IgD-negative memory B cell (primary cell): ENCODE measurements around the gene NPLOC4. TPM values are rescaled to one million over a fixed set of nuclear protein-coding genes. Genes with fewer than 3 reads are reported as not detected.
A peak's percentile ranks its signal among the peaks of the same experiment; 100 is the strongest.
"Not testable (repeated sequence)": the region's sequence is repeated elsewhere in the genome, so short reads cannot be mapped to it uniquely, and the experiment has no call there.

ENCODE experiments used
- H3K27ac Mint-ChIP-seq, 3 donors: one replicate each; pipeline ENCODE4 v1.8.0; 2020 to 2022; ENCODE audit warnings: mild to moderate bottlenecking in 3 of 3, mixed read lengths in 3 of 3, moderate library complexity in 1 of 3
- H3K27me3 Mint-ChIP-seq: one replicate; pipeline ENCODE4 v1.8.0; 2021; ENCODE audit warnings: mixed read lengths
- H3K36me3 Mint-ChIP-seq: one replicate; pipeline ENCODE4 v1.8.0; 2020; ENCODE audit warnings: mild to moderate bottlenecking, mixed read lengths
- H3K4me1 Mint-ChIP-seq, 3 donors: one replicate each; pipeline ENCODE4 v1.8.0; 2020 to 2022; ENCODE audit warnings: mixed read lengths in 3 of 3, mild to moderate bottlenecking in 1 of 3
- H3K4me3 Mint-ChIP-seq, 4 donors: one replicate each; pipeline ENCODE4 v1.8.0; 2020 to 2022; ENCODE audit warnings: mild to moderate bottlenecking in 4 of 4, mixed read lengths in 4 of 4, moderate library complexity in 3 of 4
- H3K9me3 Mint-ChIP-seq, 3 donors: one replicate each; pipeline ENCODE4 v1.8.0; 2020 to 2021; ENCODE audit warnings: mixed read lengths in 3 of 3, mild to moderate bottlenecking in 1 of 3
- polyA plus RNA-seq: library from polyadenylated mRNA; unstranded; fragments of 300-500 nt; fragmentation: Illumina TruSeq; gene quantifications from one replicate; pipeline ENCODE4 v1.2.3, GENCODE V29; 2021

NPLOC4 gene
- polyA plus RNA-seq, 1 donor from 2014 or later = 53.5 TPM

DNA sequence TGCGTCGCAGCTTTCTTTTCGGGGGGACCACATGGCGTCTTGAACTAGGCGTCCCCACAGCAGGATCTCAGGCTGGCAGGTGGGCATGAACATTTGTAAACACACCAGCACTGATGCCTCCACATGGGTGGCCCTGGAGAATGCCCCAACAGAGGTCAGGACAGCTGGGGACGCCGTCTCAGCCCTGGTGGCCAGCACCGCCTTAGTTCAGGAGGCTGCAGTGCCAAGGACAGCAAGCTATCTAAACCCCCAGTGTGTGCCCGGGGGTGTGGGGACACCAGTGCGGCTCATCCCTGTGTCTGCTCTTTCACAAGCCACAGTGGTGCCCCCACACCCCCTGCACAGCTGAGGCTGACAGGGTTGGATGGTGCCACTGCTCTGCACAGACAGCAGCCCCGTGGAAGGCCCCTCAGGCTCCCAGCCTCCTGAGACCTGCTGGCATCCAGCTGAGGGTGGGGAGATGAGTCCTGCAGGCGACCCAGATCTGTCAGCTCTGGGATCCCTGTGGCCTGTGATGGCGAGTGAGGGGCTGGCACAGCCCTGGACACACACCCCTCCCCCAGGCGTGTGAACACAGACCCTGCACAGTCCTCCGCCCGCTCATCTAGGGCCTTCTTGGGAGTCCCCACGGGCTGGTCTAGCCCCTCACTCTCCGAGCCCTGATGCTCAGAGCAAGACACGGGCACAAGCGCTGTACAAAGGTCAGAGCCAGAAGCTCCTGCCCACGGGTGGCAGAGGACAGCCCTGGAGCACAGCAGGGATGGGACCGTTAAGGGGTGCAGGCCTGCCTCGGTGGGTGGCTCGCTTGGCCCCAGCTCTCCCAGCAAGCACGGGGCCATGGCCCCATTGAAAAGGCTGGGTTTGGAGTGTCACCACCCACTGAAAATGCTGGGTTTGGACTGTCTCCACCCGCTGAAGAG, 98.0 kb downstream of the NPLOC4 start:
- no peaks in the 10 kb centered on the region for H3K36me3 Mint-ChIP-seq
- no peak overlapping the region for H3K4me3 Mint-ChIP-seq
- no peaks in the 10 kb centered on the region for H3K9me3 Mint-ChIP-seq
- no peak overlapping the region for H3K27ac Mint-ChIP-seq
- H3K27me3 Mint-ChIP-seq = peaks cover 8% of the 10 kb centered on the region
- peaks cover 0 to 9% (median 2%) of the 10 kb centered on the region in 3 donors for H3K4me1 Mint-ChIP-seq

DNA sequence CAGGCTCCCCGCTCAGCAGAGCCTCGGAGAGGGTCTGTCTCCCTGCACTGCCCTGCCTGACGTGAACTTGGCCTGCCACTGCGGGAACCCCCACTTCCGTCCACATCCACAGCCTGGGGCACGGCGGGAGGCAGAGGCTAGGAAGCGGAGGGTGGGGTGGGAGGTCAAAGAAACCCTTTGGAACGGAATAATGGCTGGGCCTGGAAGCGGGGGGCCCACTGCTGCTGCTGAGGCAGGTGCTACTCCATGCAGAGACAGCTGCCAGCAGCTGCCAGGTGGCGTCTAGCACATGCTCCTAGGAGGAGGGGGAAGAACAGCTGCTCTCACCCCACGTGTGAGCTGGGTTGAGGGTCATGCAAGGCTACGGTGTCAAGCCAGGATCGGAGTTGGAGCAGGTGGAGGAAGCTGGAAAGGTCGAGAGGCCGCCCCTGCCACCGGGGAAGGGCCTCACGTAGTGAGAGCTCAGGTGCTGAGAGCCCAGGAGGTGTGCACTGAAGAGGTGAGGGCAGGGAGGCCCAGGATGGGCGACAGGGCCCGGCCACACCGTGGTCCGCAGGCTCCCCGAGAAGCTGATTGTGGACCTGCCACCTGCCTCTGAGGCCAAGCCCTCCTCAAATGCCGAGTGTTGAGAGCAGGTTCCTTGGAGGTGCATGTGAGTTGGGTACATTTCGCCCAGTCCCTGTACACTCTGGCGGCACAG, 98.9 kb downstream of the NPLOC4 start:
- Mint-ChIP-seq H3K36me3 (no peaks in the 10 kb centered on the region), H3K9me3 (no peaks in the 10 kb centered on the region), H3K4me3 (peak overlapping the region in 1 of 4 donors; percentile 72), H3K27me3 (peaks cover 8% of the 10 kb centered on the region), H3K27ac (no peak overlapping the region), H3K4me1 (peaks cover 0 to 13% (median 8%) of the 10 kb centered on the region in 3 donors)

DNA sequence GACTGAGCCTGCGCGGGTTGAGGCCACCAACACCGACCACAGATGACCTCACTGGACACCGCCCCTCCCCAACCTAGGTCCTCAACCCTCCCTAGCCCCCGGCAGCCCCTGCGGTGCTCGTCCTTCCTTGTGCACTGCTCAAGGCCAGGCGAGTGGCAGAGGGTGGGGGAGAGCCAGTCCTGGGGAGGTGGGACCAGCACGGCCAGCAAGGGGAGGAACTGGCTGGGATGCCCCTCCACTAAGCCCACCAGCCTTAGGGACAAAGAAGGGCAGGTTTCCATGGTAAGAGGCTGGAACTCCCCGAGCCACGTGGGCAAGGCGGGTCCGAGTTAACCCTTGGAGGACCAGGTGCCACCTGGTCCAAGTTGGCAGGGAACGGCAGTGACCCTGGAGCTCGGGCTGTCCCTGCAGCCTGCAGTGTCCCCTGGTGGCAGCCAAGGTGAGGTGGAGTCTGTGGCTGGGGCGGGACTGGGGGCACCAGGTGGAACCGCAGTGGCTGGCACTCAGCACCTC, 99.5 kb downstream of the NPLOC4 start:
- Mint-ChIP-seq H3K4me1 (peaks cover 0 to 13% (median 8%) of the 10 kb centered on the region in 3 donors), H3K27ac (no peak overlapping the region), H3K9me3 (no peaks in the 10 kb centered on the region), H3K36me3 (no peaks in the 10 kb centered on the region), H3K4me3 (peak overlapping the region in 2 of 4 donors; percentile 43 to 68), H3K27me3 (peaks cover 8% of the 10 kb centered on the region)

- peaks cover 0 to 13% (median 8%) of the 10 kb centered on the region in 3 donors for H3K4me1 Mint-ChIP-seq
- H3K36me3 Mint-ChIP-seq = no peaks in the 10 kb centered on the region
- no peaks in the 10 kb centered on the region for H3K9me3 Mint-ChIP-seq
- peaks cover 8% of the 10 kb centered on the region for H3K27me3 Mint-ChIP-seq
- H3K27ac Mint-ChIP-seq = no peak overlapping the region
- H3K4me3 Mint-ChIP-seq = peak overlapping the region in 2 of 4 donors; percentile 1 to 17
Observed at GRCh38 chr17:81536299-81537290, 100.3 kb downstream of the NPLOC4 start.

DNA sequence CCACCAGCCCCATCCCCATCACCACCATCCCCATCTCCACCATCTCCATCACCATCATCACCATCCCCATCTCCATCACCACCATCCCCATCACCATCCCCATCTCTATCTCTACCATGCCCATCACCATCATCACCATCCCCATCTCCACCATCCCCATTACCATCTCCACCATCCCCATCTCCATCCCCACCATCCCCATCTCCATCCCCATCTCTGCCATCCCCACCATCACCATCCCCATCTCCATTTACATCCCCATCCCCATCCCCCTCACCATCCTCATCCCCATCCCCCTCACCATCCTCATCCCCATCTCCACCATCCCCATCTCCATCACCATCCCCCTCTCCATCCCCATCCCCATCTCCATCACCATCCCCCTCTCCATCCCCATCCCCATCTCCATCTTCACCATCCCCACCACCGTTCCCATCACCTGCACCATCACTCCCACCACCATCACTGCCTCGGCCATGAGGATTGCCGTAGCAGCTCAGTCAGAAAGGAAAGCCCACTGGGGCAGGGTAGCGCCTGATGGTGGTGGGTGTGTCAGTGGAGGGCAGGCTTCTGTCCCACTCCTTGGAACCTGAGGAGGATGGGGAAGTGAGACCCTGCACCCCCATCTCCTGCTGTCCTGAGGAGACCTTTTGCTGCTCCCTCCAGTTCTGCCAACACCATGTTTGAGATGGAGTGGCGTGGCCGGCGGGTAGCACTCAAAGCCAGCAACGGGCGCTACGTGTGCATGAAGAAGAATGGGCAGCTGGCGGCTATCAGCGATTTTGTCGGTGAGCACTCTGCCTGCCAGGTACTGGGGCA, 101.2 kb downstream of the NPLOC4 start:
- Mint-ChIP-seq H3K27me3 (peaks cover 8% of the 10 kb centered on the region), H3K4me3 (no peak overlapping the region), H3K4me1 (peaks cover 0 to 13% (median 8%) of the 10 kb centered on the region in 3 donors), H3K27ac (no peak overlapping the region), H3K9me3 (no peaks in the 10 kb centered on the region), H3K36me3 (no peaks in the 10 kb centered on the region)

DNA sequence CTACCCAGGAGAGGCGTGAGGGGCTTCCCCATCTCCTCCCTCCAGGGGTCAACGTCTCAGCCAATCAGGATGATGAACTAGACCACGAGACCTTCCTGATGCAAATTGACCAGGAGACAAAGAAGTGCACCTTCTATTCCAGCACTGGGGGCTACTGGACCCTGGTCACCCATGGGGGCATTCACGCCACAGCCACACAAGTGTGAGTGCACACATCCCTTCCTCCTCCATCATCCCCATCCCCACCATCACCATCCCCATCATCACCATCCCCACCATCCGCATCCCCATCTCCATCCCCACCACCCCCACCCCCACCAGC, 101.9 kb downstream of the NPLOC4 start:
- no peaks in the 10 kb centered on the region for H3K36me3 Mint-ChIP-seq
- H3K9me3 Mint-ChIP-seq = no peaks in the 10 kb centered on the region
- peaks cover 8% of the 10 kb centered on the region for H3K27me3 Mint-ChIP-seq
- peaks cover 0 to 13% (median 8%) of the 10 kb centered on the region in 3 donors for H3K4me1 Mint-ChIP-seq
- H3K4me3 Mint-ChIP-seq = no peak overlapping the region
- no peak overlapping the region for H3K27ac Mint-ChIP-seq

DNA sequence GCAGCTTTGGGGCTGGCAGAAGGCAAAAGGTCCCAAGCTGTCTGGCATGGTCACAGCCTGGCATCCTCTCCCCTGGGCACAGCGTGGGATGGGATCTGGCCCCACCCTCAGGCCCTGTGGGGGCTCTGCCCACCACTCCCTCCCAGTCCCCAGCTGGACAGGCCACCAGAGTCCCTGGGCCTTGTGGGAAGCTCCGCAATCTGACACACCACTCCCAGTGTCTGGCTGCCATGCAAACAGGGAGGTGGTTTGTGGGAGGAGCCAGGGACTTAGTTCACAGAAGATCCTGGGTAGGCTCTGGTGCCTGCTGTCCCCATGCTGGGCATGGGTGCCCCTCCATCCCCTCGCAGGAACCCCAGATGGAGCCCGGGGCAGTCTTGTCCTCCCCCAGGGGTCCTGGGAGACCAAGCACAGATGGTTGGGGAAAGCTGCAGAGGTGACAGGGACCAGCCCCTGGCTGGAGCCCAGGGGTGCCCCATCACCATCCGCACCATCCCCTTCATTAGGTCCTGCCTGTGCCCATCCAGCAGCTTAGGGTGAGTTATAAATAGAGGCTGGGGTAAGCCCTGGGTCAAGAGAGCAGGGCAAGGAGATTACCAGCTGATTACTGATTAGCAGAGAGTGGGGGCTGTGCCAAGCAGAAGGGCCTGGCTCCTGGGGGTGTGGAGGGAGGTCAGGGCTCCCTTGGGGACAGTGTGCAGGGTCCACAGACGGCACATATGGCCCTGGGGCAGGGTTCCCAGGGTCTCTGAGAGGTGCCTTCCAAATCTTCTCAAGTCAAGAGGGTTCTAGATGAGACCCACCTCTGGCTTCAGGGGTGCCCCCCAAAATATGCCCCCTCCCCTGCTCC, 102.5 kb downstream of the NPLOC4 start:
- Mint-ChIP-seq H3K27me3 (peaks cover 8% of the 10 kb centered on the region), H3K36me3 (no peaks in the 10 kb centered on the region), H3K4me1 (peaks cover 0 to 13% (median 8%) of the 10 kb centered on the region in 3 donors), H3K4me3 (no peak overlapping the region), H3K27ac (no peak overlapping the region), H3K9me3 (no peaks in the 10 kb centered on the region)

DNA sequence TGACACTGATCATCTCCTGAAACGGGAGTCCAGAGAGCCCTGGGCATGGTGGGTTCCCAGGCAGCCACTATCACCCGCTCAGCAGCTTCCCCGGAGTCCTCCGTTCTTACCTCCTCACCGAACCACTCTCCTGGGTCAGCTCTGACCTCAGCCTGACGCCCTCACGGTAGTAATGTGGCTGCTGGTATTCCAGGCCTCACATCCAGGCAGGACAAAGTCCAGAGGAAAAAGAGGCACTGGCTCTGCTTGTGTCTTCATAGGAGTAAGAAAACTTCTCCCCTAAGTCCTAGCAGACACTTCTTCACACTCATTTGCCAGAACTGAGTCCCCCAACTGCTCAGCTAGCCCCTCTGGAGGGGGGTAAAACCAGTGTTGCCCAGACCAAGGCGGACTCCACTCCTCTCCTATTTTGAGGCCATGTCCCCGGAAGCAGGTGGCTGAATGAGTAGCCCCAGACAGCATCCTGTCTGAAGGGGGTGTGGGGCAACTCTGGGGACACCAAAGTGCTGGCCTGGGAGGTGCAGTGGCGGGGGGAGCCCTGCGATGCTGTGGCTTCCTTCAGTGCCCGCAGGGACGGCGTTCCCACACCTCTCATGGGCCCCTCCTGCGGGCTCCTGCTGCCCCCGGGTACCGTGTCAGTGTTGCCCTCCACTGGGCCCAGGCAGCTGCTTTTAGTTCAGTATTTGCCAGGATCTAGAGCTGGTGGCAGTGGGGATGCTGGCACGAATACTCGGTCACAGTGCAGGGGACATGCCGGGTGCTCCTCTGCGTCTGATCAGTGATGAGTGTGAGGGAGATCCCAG, 103.4 kb downstream of the NPLOC4 start:
- Mint-ChIP-seq H3K4me1 (peaks cover 0 to 13% (median 8%) of the 10 kb centered on the region in 3 donors), H3K9me3 (no peaks in the 10 kb centered on the region), H3K27me3 (peaks cover 8% of the 10 kb centered on the region), H3K4me3 (no peak overlapping the region), H3K27ac (peak overlapping the region in 1 of 3 donors; percentile 59), H3K36me3 (no peaks in the 10 kb centered on the region)

DNA sequence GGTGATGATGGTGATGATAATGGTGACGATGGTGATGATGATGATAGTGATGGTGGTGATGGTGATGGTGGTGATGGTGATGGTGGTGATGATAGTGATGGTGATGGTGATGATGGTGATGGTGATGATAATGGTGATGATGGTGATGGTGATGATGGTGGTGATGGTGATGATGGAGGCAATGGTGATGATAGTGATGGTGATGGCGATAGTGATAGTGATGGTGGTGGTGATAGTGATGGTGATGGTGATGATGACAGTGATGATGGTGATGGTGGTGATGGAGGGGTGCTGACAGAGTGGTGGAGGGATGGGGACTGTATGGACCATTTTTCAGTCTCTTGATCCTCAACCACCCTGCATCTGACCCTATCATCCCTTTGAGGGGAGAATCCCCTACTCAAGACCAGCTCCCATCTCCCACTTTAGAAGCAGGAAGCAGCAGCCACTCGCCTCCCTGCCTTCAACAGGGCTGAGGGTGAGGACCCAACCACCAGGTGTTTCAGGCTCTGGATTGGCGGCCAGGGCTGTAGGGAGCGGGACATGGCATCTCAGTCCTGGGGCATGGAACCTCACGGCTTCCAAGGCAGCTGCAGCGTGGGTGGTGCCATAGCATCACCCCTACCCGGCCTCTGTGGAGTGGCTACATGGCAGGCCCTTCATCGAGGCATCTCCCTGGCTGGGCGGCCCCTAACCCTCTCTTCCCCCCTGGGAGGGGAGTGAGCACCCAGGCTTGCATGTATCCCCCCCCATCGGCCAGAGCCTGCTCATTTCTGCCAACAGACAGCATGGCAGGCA, 104.2 kb downstream of the NPLOC4 start:
- peaks cover 3% of the 10 kb centered on the region for H3K27me3 Mint-ChIP-seq
- H3K27ac Mint-ChIP-seq = no peak overlapping the region
- no peaks in the 10 kb centered on the region for H3K9me3 Mint-ChIP-seq
- no peak overlapping the region for H3K4me3 Mint-ChIP-seq
- no peaks in the 10 kb centered on the region for H3K36me3 Mint-ChIP-seq
- H3K4me1 Mint-ChIP-seq = peaks cover 0 to 10% (median 8%) of the 10 kb centered on the region in 3 donors

GRCh38 chr17:81531998-81532404, 104.9 kb downstream of the NPLOC4 start:
- not testable (repeated sequence) for H3K4me3 Mint-ChIP-seq, H3K4me1 Mint-ChIP-seq, H3K9me3 Mint-ChIP-seq, H3K27me3 Mint-ChIP-seq, H3K27ac Mint-ChIP-seq, H3K36me3 Mint-ChIP-seq

DNA sequence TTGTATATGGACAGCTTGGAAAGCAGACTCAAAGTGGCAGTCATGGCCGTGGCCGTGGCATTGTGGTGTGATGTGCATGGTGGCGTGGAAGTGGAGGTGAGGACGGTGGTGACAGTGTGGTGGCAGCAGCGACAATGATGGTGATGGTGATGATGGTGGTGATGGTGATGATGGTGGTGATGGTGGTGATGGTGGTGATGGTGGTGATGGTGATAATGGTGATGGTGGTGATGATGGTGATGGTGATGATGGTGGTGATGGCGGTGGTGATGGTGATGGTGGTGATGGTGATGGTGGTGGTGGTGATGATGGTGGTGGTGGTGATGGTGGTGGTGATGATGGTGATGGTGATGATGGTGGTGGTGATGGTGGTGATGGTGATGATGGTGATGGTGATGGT, 105.9 kb downstream of the NPLOC4 start:
- H3K27me3 Mint-ChIP-seq = not testable (repeated sequence)

DNA sequence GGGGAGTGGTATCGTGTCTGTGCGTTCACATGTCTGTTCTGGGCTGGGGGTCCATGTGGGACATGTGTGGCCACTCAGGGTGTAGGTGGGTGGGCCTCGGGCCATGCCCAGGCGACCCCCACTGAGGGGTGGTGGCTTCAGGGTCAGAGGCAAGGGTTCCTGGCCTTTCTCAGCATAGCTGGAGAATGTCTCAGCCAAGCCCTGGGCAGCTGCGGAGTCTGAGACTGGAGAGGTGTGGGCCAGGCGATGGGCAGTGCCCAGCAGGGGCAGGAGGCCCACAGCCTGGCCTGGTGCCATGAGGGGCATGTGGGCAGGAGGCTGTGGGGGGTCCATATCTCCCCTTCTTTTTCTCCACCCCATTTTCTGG, 107.5 kb downstream of the NPLOC4 start:
- Mint-ChIP-seq H3K27me3 (no peaks in the 10 kb centered on the region), H3K4me3 (no peak overlapping the region), H3K27ac (no peak overlapping the region), H3K36me3 (no peaks in the 10 kb centered on the region), H3K9me3 (no peaks in the 10 kb centered on the region), H3K4me1 (peaks cover 0 to 7% (median 4%) of the 10 kb centered on the region in 3 donors)

More for the DNA sequence above, 105.9 kb downstream of the NPLOC4 start:
- H3K9me3 Mint-ChIP-seq, H3K4me3 Mint-ChIP-seq, H3K27ac Mint-ChIP-seq, H3K4me1 Mint-ChIP-seq, H3K36me3 Mint-ChIP-seq: not testable (repeated sequence)
